ENCODE results near the gene TMED8. TPM values are rescaled to one million over a fixed set of nuclear protein-coding genes. Genes with fewer than 3 reads are reported as not detected.
"Not testable (repeated sequence)": the region's sequence is repeated elsewhere in the genome, so short reads cannot be mapped to it uniquely, and the experiment has no call there.

The TMED8 gene
- total and polyA plus RNA-seq, 7 experiments from 2014 or later = 2.4 to 18.6 (median 6.0) TPM

DNA sequence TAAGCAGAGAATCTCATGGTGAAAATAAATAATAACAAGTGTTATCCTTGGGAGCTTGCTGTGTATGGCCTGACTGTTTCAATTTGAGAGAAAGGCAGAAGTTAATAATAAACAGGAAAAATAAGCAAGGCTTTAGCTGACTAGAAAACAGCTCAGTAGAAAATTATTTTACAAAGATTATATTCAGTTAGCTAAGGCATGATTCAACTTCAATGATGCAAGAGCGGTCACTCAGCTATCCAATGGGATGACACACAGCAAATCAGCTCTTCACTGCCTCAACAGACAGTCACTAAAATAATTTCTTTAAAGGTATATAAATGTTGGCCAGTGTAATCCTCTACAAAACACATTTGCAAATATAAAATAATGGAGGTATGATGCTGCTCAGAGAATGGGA lies 37.5 kb downstream of the TMED8 start:
- no peak overlapping the region for H3K27ac Mint-ChIP-seq
- ATAC-seq (no peak), DNase-seq (no peak)
- peaks cover 0 to 44% (median 5%) of the 10 kb centered on the region in 3 experiments for H3K36me3 ChIP-seq (ENCODE audit: control insufficient read depth in 2 of 3, insufficient read depth in 3 of 3, low read length in 3 of 3)
- no peak overlapping the region for H3K27ac ChIP-seq (ENCODE audit: low read depth, low read length)
- intact Hi-C loops (cut with micrococcal nuclease) = no loop called here
- H3K4me1 Mint-ChIP-seq = peaks cover 0 to 15% (median 0%) of the 10 kb centered on the region in 7 donors
- POLR2A ChIA-PET = no interaction called here
- H3K9me3 Mint-ChIP-seq = no peaks in the 10 kb centered on the region
- no peaks in the 10 kb centered on the region for H3K27me3 Mint-ChIP-seq
- no peak overlapping the region for H3K4me3 ChIP-seq (ENCODE audit: low read length)
- CTCF ChIA-PET = no interaction called here
- H3K4me1 ChIP-seq (ENCODE audit: control insufficient read depth in 2 of 2, insufficient read depth in 2 of 2, low read length in 2 of 2) = no peaks in the 10 kb centered on the region
- no peaks in the 10 kb centered on the region for H3K9me3 ChIP-seq (ENCODE audit: control insufficient read depth in 2 of 3, low read length in 3 of 3)
- H3K36me3 Mint-ChIP-seq = peaks cover 12 to 57% (median 18%) of the 10 kb centered on the region in 5 donors
- H3K4me3 Mint-ChIP-seq = no peak overlapping the region
- H3K27me3 ChIP-seq (ENCODE audit: control insufficient read depth in 2 of 2, insufficient read depth in 2 of 2, low read length in 2 of 2) = no peaks in the 10 kb centered on the region

DNA sequence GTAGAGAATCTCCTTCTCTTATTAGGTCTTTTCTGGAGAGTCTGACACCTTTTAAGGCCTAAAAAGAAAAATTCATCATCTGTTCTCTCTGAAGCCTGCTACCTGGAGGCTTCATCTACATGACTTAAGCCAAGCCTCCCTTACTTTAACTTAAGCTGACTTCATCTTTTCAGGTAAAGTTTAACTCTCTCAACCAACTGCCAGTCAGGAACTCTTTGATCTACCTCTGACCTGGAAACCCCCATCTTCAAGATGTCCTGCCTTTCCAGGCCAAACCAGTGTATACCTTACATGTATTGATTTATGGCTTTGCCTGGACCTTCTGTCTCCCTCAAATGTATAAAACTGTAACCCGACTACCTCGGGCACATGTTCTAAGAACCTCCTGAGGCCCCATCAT lies 38.6 kb downstream of the TMED8 start:
- Mint-ChIP-seq H3K36me3 (peaks cover 9 to 46% (median 17%) of the 10 kb centered on the region in 5 donors), H3K4me3 (no peak overlapping the region), H3K27ac (no peak overlapping the region), H3K9me3 (no peaks in the 10 kb centered on the region), H3K27me3 (no peaks in the 10 kb centered on the region), H3K4me1 (peaks cover 0 to 15% (median 0%) of the 10 kb centered on the region in 7 donors)
- no peaks in the 10 kb centered on the region for H3K27me3 ChIP-seq (ENCODE audit: control insufficient read depth in 2 of 2, insufficient read depth in 2 of 2, low read length in 2 of 2)
- H3K4me3 ChIP-seq (ENCODE audit: low read length) = no peak overlapping the region
- CTCF ChIA-PET = no interaction called here
- peaks cover 0 to 35% (median 4%) of the 10 kb centered on the region in 3 experiments for H3K36me3 ChIP-seq (ENCODE audit: control insufficient read depth in 2 of 3, insufficient read depth in 3 of 3, low read length in 3 of 3)
- intact Hi-C loops (cut with micrococcal nuclease) = no loop called here
- POLR2A ChIA-PET = no interaction called here
- no peak for DNase-seq
- no peak overlapping the region for H3K27ac ChIP-seq (ENCODE audit: low read depth, low read length)
- H3K4me1 ChIP-seq (ENCODE audit: control insufficient read depth in 2 of 2, insufficient read depth in 2 of 2, low read length in 2 of 2) = no peaks in the 10 kb centered on the region
- no peaks in the 10 kb centered on the region for H3K9me3 ChIP-seq (ENCODE audit: control insufficient read depth in 2 of 3, low read length in 3 of 3)
- ATAC-seq = no peak

DNA sequence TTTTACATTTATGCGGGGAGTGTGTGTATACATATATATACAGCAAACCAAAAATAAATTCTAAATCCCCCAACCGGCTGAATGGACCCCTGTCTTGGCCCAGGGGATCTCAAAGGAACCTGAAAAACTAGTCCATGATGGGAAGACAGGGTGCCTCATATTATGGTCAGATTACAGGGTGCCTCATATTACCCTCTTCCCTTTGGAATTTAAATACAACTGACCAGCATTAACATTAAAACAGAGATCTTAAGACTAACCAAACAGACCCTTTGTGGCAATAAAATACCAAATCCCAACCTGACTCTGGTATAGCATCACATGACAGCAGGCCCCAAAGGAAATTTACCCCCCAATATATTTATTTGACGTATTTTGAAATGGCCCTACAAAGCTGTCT lies 39.0 kb downstream of the TMED8 start:
- Histone ChIP-seq H3K9me3 (ENCODE audit: control insufficient read depth in 2 of 3, low read length in 3 of 3) (no peaks in the 10 kb centered on the region), H3K4me1 (ENCODE audit: control insufficient read depth in 2 of 2, insufficient read depth in 2 of 2, low read length in 2 of 2) (no peaks in the 10 kb centered on the region), H3K27ac (ENCODE audit: low read depth, low read length) (no peak overlapping the region), H3K4me3 (ENCODE audit: low read length) (no peak overlapping the region), H3K36me3 (ENCODE audit: control insufficient read depth in 2 of 3, insufficient read depth in 3 of 3, low read length in 3 of 3) (peaks cover 0 to 31% (median 0%) of the 10 kb centered on the region in 3 experiments), H3K27me3 (ENCODE audit: control insufficient read depth in 2 of 2, insufficient read depth in 2 of 2, low read length in 2 of 2) (no peaks in the 10 kb centered on the region)
- H3K9me3 Mint-ChIP-seq = no peaks in the 10 kb centered on the region
- DNase-seq (no peak), ATAC-seq (no peak)
- H3K4me3 Mint-ChIP-seq = no peak overlapping the region
- peaks cover 0 to 15% (median 0%) of the 10 kb centered on the region in 7 donors for H3K4me1 Mint-ChIP-seq
- H3K27ac Mint-ChIP-seq = no peak overlapping the region
- intact Hi-C loops (cut with micrococcal nuclease) = no loop called here
- peaks cover 6 to 42% (median 15%) of the 10 kb centered on the region in 5 donors for H3K36me3 Mint-ChIP-seq
- ChIA-PET CTCF (no interaction called here), POLR2A (no interaction called here)
- no peaks in the 10 kb centered on the region for H3K27me3 Mint-ChIP-seq

DNA sequence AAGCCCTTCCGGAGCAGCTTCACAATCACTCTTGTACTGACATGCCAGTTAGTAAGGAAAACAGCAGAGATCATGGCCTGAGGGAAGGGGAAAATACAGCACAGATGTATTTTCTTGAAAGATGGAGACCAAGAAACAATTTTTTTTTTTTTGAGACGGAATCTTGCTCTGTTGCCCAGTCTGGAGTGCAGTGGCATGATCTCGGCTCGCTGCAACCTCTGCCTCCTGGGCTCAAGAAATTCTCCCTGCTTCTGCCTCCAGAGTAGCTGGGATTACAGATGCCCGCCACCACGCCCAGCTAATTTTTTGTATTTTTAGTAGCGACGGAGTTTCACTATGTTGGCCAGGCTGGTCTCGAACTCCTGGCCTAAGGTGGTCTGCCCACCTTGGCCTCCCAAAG lies 39.6 kb downstream of the TMED8 start:
- DNase-seq; H3K4me3 ChIP-seq (ENCODE audit: low read length); H3K27ac ChIP-seq (ENCODE audit: low read depth, low read length); CTCF ChIA-PET; H3K9me3 Mint-ChIP-seq; H3K27me3 Mint-ChIP-seq; H3K27me3 ChIP-seq (ENCODE audit: control insufficient read depth in 2 of 2, insufficient read depth in 2 of 2, low read length in 2 of 2); intact Hi-C loops (cut with micrococcal nuclease); H3K4me1 ChIP-seq (ENCODE audit: control insufficient read depth in 2 of 2, insufficient read depth in 2 of 2, low read length in 2 of 2); ATAC-seq; H3K4me3 Mint-ChIP-seq; H3K9me3 ChIP-seq (ENCODE audit: control insufficient read depth in 2 of 3, low read length in 3 of 3): not testable (repeated sequence)
- H3K36me3 ChIP-seq (ENCODE audit: control insufficient read depth in 2 of 3, insufficient read depth in 3 of 3, low read length in 3 of 3) = peaks cover 0 to 25% (median 0%) of the 10 kb centered on the region in 3 experiments
- POLR2A ChIA-PET = interaction anchor here (0.7 kb wide), 1 partner anchor 16 kb away, joined by 6 read pairs; no protein-coding TSS in a partner anchor
- H3K36me3 Mint-ChIP-seq = peaks cover 6 to 35% (median 13%) of the 10 kb centered on the region in 5 donors
- H3K27ac Mint-ChIP-seq = peak overlapping the region in 1 of 9 donors; percentile 12
- peaks cover 0 to 15% (median 0%) of the 10 kb centered on the region in 7 donors for H3K4me1 Mint-ChIP-seq

DNA sequence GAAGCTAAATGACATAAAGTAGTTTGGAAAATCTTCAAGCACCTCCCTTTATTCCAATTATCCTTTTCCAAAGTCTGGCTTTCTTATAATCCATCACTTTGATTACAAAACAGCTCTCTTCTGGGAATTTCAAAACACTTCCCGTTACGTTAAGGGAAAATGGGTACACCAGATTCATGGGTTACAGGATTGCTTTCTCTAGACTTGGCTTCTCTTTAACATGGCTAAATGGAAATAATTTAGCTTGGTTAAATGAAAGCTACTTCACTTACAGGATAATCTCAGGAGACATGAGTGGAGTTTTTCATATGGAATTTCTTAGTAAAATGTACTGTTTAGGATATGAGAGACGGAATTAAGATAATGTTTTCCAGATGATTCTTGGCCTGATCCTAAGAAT lies 41.3 kb downstream of the TMED8 start:
- H3K27ac Mint-ChIP-seq = no peak overlapping the region
- H3K36me3 ChIP-seq (ENCODE audit: control insufficient read depth in 2 of 3, insufficient read depth in 3 of 3, low read length in 3 of 3) = peaks cover 0 to 8% (median 0%) of the 10 kb centered on the region in 3 experiments
- no peak overlapping the region for H3K4me3 Mint-ChIP-seq
- POLR2A ChIA-PET = interaction anchor here (0.5 to 1.5 kb wide), 2 partner anchors 41 to 525 kb away, joined by 3 to 4 read pairs; partner anchors contain the start of genes SAMD15 and TMED8
- H3K4me1 ChIP-seq (ENCODE audit: control insufficient read depth in 2 of 2, insufficient read depth in 2 of 2, low read length in 2 of 2) = no peaks in the 10 kb centered on the region
- H3K36me3 Mint-ChIP-seq = peaks cover 0 to 20% (median 6%) of the 10 kb centered on the region in 5 donors
- no peaks in the 10 kb centered on the region for H3K27me3 Mint-ChIP-seq
- H3K4me1 Mint-ChIP-seq = peaks cover 0 to 15% (median 0%) of the 10 kb centered on the region in 7 donors
- no peak overlapping the region for H3K4me3 ChIP-seq (ENCODE audit: low read length)
- ATAC-seq (no peak), DNase-seq (no peak)
- CTCF ChIA-PET = interaction anchor here (0.6 kb wide), 1 partner anchor 56 kb away, joined by 3 read pairs; no protein-coding TSS in a partner anchor
- intact Hi-C loops (cut with micrococcal nuclease) = no loop called here
- no peaks in the 10 kb centered on the region for H3K9me3 Mint-ChIP-seq
- no peaks in the 10 kb centered on the region for H3K9me3 ChIP-seq (ENCODE audit: control insufficient read depth in 2 of 3, low read length in 3 of 3)
- H3K27ac ChIP-seq (ENCODE audit: low read depth, low read length) = no peak overlapping the region
- H3K27me3 ChIP-seq (ENCODE audit: control insufficient read depth in 2 of 2, insufficient read depth in 2 of 2, low read length in 2 of 2) = no peaks in the 10 kb centered on the region

DNA sequence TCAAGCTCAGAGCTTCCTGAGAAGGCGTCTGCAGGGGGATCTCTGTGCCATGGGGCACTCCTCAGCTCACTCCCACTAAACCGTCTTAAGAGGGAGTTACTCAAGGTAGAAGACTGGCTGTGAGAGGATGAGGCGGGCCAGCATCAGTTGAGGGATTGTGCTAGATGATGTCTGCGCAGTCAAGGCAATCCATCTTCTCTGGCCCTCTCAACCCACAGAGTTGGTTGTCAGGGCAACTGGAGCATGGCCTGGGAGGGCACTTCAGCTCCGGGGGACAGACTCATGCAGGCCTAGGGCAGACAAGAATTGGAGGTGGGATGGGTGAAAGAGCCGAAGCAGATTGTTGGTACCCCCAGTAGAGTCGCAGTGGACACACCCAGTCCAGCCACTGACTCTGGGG lies 47.0 kb downstream of the TMED8 start:
- H3K27ac ChIP-seq (ENCODE audit: low read depth, low read length) = no peak overlapping the region
- no peaks in the 10 kb centered on the region for H3K4me1 ChIP-seq (ENCODE audit: control insufficient read depth in 2 of 2, insufficient read depth in 2 of 2, low read length in 2 of 2)
- no peak overlapping the region for H3K4me3 Mint-ChIP-seq
- no peak overlapping the region for H3K27ac Mint-ChIP-seq
- DNase-seq = no peak
- no peak overlapping the region for H3K4me3 ChIP-seq (ENCODE audit: low read length)
- intact Hi-C loops (cut with micrococcal nuclease) = loop anchor here in 1 of 2 donors (10.0 kb wide), 1 partner anchor 205 kb away; no protein-coding TSS in a partner anchor
- no peak for ATAC-seq
- no peaks in the 10 kb centered on the region for H3K27me3 Mint-ChIP-seq
- peaks cover 0 to 5% (median 0%) of the 10 kb centered on the region in 7 donors for H3K4me1 Mint-ChIP-seq
- H3K9me3 ChIP-seq (ENCODE audit: control insufficient read depth in 2 of 3, low read length in 3 of 3) = no peaks in the 10 kb centered on the region
- H3K36me3 Mint-ChIP-seq = no peaks in the 10 kb centered on the region
- H3K36me3 ChIP-seq (ENCODE audit: control insufficient read depth in 2 of 3, insufficient read depth in 3 of 3, low read length in 3 of 3) = no peaks in the 10 kb centered on the region
- no peaks in the 10 kb centered on the region for H3K27me3 ChIP-seq (ENCODE audit: control insufficient read depth in 2 of 2, insufficient read depth in 2 of 2, low read length in 2 of 2)
- ChIA-PET POLR2A (interaction anchor here (0.5 kb wide), 1 partner anchor 11 kb away, joined by 3 read pairs; no protein-coding TSS in a partner anchor), CTCF (no interaction called here)
- H3K9me3 Mint-ChIP-seq = no peaks in the 10 kb centered on the region

DNA sequence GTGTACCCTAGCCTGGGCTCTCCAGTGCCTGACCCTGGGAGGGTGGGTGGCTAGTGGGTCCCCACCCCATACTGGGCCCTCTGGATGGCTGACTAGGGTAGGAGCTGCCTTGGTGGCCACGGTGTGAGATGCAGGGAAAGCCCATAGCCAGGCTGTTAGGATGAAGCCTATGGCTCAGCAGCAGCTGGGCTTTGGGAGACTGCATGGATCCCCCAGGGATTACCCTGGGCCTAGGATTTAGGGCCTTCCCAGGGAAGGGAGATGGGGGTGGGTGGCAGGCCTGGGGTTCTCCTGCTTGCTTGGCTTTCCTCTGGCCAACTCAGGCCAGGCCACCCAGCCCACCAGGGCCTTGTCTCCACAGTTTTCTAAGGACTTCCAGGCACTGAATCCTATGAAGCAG lies 49.8 kb downstream of the TMED8 start:
- H3K27me3 Mint-ChIP-seq = no peaks in the 10 kb centered on the region
- H3K36me3 Mint-ChIP-seq = no peaks in the 10 kb centered on the region
- no peak for DNase-seq
- ATAC-seq = peak; percentile 24
- intact Hi-C loops (cut with micrococcal nuclease) = loop anchor here in 1 of 2 donors (10.0 kb wide), 1 partner anchor 202 kb away; no protein-coding TSS in a partner anchor
- H3K9me3 Mint-ChIP-seq = no peaks in the 10 kb centered on the region
- no peak overlapping the region for H3K27ac ChIP-seq (ENCODE audit: low read depth, low read length)
- no peaks in the 10 kb centered on the region for H3K27me3 ChIP-seq (ENCODE audit: control insufficient read depth in 2 of 2, insufficient read depth in 2 of 2, low read length in 2 of 2)
- no peak overlapping the region for H3K4me3 Mint-ChIP-seq
- H3K4me1 ChIP-seq (ENCODE audit: control insufficient read depth in 2 of 2, insufficient read depth in 2 of 2, low read length in 2 of 2) = no peaks in the 10 kb centered on the region
- H3K27ac Mint-ChIP-seq = no peak overlapping the region
- H3K36me3 ChIP-seq (ENCODE audit: control insufficient read depth in 2 of 3, insufficient read depth in 3 of 3, low read length in 3 of 3) = no peaks in the 10 kb centered on the region
- ChIA-PET POLR2A (no interaction called here), CTCF (no interaction called here)
- H3K9me3 ChIP-seq (ENCODE audit: control insufficient read depth in 2 of 3, low read length in 3 of 3) = no peaks in the 10 kb centered on the region
- no peak overlapping the region for H3K4me3 ChIP-seq (ENCODE audit: low read length)
- peaks cover 3 to 8% (median 6%) of the 10 kb centered on the region in 7 donors for H3K4me1 Mint-ChIP-seq
